Tibial artery (tissue), 4 donors: ENCODE data around the gene ITGB8.

Experiments
- DNase-seq, 2 donors: peaks; one replicate each; pipeline ENCODE4 v3.0.0-alpha.2; 2019
- H3K27ac ChIP-seq, 2 donors: fragments of 200-600 bp; sonication (generic) in 1 of 2; 1 replicate in 1 of 2; 2 replicates in 1 of 2; pipeline ENCODE4 v1.5.1; 2018 to 2019; ENCODE audit warnings: mild to moderate bottlenecking in 1 of 2
- H3K27me3 ChIP-seq, 2 donors: fragments of 200-600 bp; sonication (generic) in 1 of 2; one replicate each; pipeline versions ENCODE4 v1.5.1 to v1.6.0; 2016 to 2019
- H3K36me3 ChIP-seq, 3 donors: fragments of 200-600 bp; sonication (generic) in 2 of 3; one replicate each; pipeline ENCODE4 v1.5.1; 2016 to 2019; ENCODE audit warnings: mild to moderate bottlenecking in 2 of 3
- H3K4me1 ChIP-seq, 4 donors: fragments of 200-600 bp; sonication (generic) in 2 of 4; 1 replicate in 3 of 4; 2 replicates in 1 of 4; pipeline ENCODE4 v1.5.1; 2016 to 2019
- H3K4me3 ChIP-seq, 2 donors: fragments of 200-600 bp; sonication (generic) in 1 of 2; 1 replicate in 1 of 2; 2 replicates in 1 of 2; pipeline ENCODE4 v1.5.1; 2018 to 2019; ENCODE audit warnings: mild to moderate bottlenecking in 2 of 2
- H3K9me3 ChIP-seq, 3 donors: fragments of 200-600 bp; sonication (generic) in 1 of 3; one replicate each; pipeline ENCODE4 v1.5.1; 2016 to 2019
- intact Hi-C: fragments of 100-400 bp; cut with DNase I; formaldehyde crosslinking; loops from one replicate; pipeline ENCODE4 v1.15.0; 2023; ENCODE audit warnings: low total_unique reads
- TF ChIP-seq, protein P1 (sequence below), 2 experiments: fragments of 200-600 bp in 1 of 2; fragments of 450-650 bp in 1 of 2; IDR thresholded peaks; one replicate each; pipeline ENCODE4 v1.5.1; 2017 to 2019; ENCODE audit warnings: antibody characterized with exemption in 2 of 2, mild to moderate bottlenecking in 1 of 2, moderate library complexity in 1 of 2

The ITGB8 gene

GRCh38 chr7:20330239-20330927 is at the start of gene ITGB8:
Gene ITGB8 (plus strand): TSS chr7:20330900. CDS start chr7:20331807, 907 bp downstream.
- Histone ChIP-seq H3K9me3 (no peaks in the 10 kb centered on the region), H3K36me3 (no peaks in the 10 kb centered on the region), H3K27ac (peak within 1 kb of the TSS; percentile 85 to 90), H3K4me1 (peaks cover 0 to 7% (median 2%) of the 10 kb centered on the region in 4 donors), H3K27me3 (no peaks in the 10 kb centered on the region), H3K4me3 (peak within 1 kb of the TSS; percentile 81 to 85)
- TF ChIP-seq, protein P1, sequence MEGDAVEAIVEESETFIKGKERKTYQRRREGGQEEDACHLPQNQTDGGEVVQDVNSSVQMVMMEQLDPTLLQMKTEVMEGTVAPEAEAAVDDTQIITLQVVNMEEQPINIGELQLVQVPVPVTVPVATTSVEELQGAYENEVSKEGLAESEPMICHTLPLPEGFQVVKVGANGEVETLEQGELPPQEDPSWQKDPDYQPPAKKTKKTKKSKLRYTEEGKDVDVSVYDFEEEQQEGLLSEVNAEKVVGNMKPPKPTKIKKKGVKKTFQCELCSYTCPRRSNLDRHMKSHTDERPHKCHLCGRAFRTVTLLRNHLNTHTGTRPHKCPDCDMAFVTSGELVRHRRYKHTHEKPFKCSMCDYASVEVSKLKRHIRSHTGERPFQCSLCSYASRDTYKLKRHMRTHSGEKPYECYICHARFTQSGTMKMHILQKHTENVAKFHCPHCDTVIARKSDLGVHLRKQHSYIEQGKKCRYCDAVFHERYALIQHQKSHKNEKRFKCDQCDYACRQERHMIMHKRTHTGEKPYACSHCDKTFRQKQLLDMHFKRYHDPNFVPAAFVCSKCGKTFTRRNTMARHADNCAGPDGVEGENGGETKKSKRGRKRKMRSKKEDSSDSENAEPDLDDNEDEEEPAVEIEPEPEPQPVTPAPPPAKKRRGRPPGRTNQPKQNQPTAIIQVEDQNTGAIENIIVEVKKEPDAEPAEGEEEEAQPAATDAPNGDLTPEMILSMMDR (IDR thresholded peaks at IDR 0.05), result no peak
- intact Hi-C loops, result no loop called here
- peak; percentile 86 to 88 for DNase-seq

- Histone ChIP-seq H3K4me3 (no peak overlapping the region), H3K27me3 (no peaks in the 10 kb centered on the region), H3K27ac (no peak overlapping the region), H3K4me1 (no peaks in the 10 kb centered on the region), H3K36me3 (no peaks in the 10 kb centered on the region), H3K9me3 (no peaks in the 10 kb centered on the region)
- no peak for DNase-seq
- intact Hi-C loops, result no loop called here
- TF ChIP-seq, protein P1 (IDR thresholded peaks at IDR 0.05), result no peak
These were observed 47.7 kb upstream of the ITGB8 start for GRCh38 chr7:20282959-20283358.

DNA sequence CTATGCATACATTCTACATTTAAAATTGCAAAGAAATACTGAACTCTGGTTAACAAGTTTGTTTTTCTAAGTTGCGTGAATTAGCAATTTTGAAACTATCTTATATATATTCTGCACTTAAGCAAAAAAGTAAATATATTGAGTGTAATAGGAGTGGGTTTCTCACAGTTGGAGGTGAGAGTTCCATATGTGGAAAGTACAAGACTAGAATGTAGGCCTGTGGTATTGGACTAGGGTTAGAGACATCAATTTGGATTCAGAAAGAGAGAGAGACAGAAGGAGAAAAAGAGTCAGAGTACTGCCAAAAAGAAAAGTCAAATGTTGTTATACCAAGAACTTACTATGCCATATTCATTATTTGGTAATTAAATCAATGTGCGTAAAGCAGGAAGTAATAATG is 47.3 kb upstream of the ITGB8 start:
- Histone ChIP-seq H3K4me3 (no peak overlapping the region), H3K36me3 (no peaks in the 10 kb centered on the region), H3K9me3 (no peaks in the 10 kb centered on the region), H3K27ac (no peak overlapping the region), H3K27me3 (no peaks in the 10 kb centered on the region), H3K4me1 (no peaks in the 10 kb centered on the region)
- no peak for DNase-seq
- TF ChIP-seq, protein P1 (IDR thresholded peaks at IDR 0.05), result no peak
- intact Hi-C loops, result no loop called here

DNA sequence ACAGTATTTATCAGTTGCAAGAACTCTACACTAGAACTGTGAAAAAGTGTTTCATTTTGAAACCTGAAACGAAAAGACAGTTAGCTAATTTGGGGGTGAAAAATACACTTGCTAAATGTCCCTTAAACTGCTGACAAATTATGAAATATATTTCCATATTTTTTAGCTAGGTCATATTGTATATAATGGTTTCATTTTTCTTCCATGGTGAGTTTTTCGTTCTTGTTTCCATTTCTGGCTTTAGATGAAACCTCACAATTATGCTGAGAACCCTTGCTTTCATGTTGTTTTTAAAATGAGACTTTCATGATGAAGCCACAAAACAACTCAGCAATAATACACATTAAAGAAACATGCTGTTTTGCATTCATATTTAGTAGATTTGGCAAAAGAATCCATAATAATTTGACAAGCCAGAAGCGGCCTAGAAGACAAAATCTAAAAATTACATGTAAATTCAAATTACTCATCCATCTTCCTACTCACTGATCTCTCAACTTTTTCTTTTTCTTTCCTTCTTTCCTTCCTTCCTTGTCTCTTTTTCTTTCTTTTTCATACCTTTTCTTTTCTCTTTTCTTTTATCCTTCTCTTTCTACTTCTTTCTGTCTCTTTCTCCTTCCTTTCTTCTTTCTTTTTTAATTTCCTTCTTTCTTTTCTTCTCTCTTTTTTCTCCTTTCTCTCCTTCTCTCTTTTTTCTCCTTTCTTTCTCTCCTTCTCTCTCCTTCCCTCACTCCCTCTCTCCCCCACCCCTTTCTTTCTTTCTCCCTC is 46.5 kb upstream of the ITGB8 start:
- DNase-seq, result no peak
- TF ChIP-seq, protein P1 (IDR thresholded peaks at IDR 0.05), result no peak
- Histone ChIP-seq H3K9me3 (no peaks in the 10 kb centered on the region), H3K36me3 (no peaks in the 10 kb centered on the region), H3K4me1 (no peaks in the 10 kb centered on the region), H3K4me3 (no peak overlapping the region), H3K27ac (no peak overlapping the region), H3K27me3 (no peaks in the 10 kb centered on the region)
- intact Hi-C loops, result no loop called here

- no peaks in the 10 kb centered on the region for H3K9me3 ChIP-seq
- H3K4me3 ChIP-seq, result no peak overlapping the region
- TF ChIP-seq, protein P1 (IDR thresholded peaks at IDR 0.05), result no peak
- no peak overlapping the region for H3K27ac ChIP-seq
- H3K4me1 ChIP-seq, result no peaks in the 10 kb centered on the region
- no peak for DNase-seq
- H3K27me3 ChIP-seq, result no peaks in the 10 kb centered on the region
- intact Hi-C loops, result no loop called here
- H3K36me3 ChIP-seq, result no peaks in the 10 kb centered on the region
These were observed 45.9 kb upstream of the ITGB8 start for GRCh38 chr7:20284771-20285143.
